B cell (primary cell): ENCODE measurements around the gene SERTAD2. TPM values are rescaled to one million over a fixed set of nuclear protein-coding genes. Genes with fewer than 3 reads are reported as not detected.

Experiments used
- ATAC-seq: fragments of 200-7000 bp; cut with Tn5 transposase; one replicate; pipeline ENCODE4 v1.10.0; 2021; ENCODE audit warnings: low read depth, mild to moderate bottlenecking, moderate number of reproducible peaks, moderate library complexity
- CTCF ChIA-PET: fragments of 350-600 bp; sonication (Branson Sonifier 250); formaldehyde crosslinking; loops from one replicate; lab custom pipeline; 2021; ENCODE audit warnings: antibody characterized with exemption, inconsistent platforms; lab: Charles Lee
- POLR2A ChIA-PET: fragments of 350-600 bp; sonication (Branson Sonifier 250); formaldehyde crosslinking; loops from one replicate; lab custom pipeline; 2021; ENCODE audit warnings: antibody characterized with exemption; lab: Charles Lee
- DNase-seq: peaks from one replicate; pipeline ENCODE4 v3.0.0; 2013
- H2AFZ ChIP-seq: 2 replicates; pipeline ENCODE4 v1.6.1; 2012; ENCODE audit warnings: mild to moderate bottlenecking, low read depth, low read length; ENCODE audit not compliant: insufficient read depth, poor library complexity, severe bottlenecking
- H3K27ac ChIP-seq, 2 donors: 1 replicate in 1 of 2; 2 replicates in 1 of 2; pipeline ENCODE4 v1.5.1; 2012 to 2013; ENCODE audit warnings: low read length in 2 of 2, mild to moderate bottlenecking in 2 of 2, moderate library complexity in 1 of 2
- H3K27me3 ChIP-seq, 4 experiments: fragments of 200-600 bp in 1 of 4; sonication (generic) in 1 of 4; replicated peaks in 1 of 4; 1 replicate in 2 of 4; 2 replicates in 2 of 4; pipeline versions ENCODE4 v1.6.1 to v1.7.0; 2013 to 2016; ENCODE audit warnings: low read length in 3 of 4, mild to moderate bottlenecking in 2 of 4, mixed read lengths in 1 of 4, moderate library complexity in 1 of 4; ENCODE audit not compliant: insufficient read depth in 4 of 4, control insufficient read depth in 3 of 4; ENCODE audit errors: control extremely low read depth in 1 of 4
- H3K36me3 ChIP-seq, 2 experiments: replicated peaks in 1 of 2; 1 replicate in 1 of 2; 2 replicates in 1 of 2; pipeline versions ENCODE4 v1.6.1 to v1.7.1; 2013; ENCODE audit warnings: low read length in 1 of 2; ENCODE audit not compliant: insufficient read depth in 2 of 2, control insufficient read depth in 1 of 2; ENCODE audit errors: control extremely low read depth in 1 of 2, extremely low read depth in 1 of 2
- H3K4me1 ChIP-seq, 2 donors: fragments of 200-600 bp in 1 of 2; sonication (generic) in 1 of 2; 1 replicate in 1 of 2; 2 replicates in 1 of 2; pipeline versions ENCODE4 v1.5.1 to v1.6.1; 2013 to 2017; ENCODE audit warnings: low read length in 2 of 2; ENCODE audit not compliant: control insufficient read depth in 2 of 2, insufficient read depth in 2 of 2
- H3K4me2 ChIP-seq: replicated peaks from 2 replicates; pipeline ENCODE3; 2012; ENCODE audit warnings: mild to moderate bottlenecking, low read depth, low read length; ENCODE audit not compliant: poor library complexity, severe bottlenecking
- H3K4me3 ChIP-seq, 5 experiments: fragments of 200-600 bp in 1 of 5; sonication (generic) in 1 of 5; 1 replicate in 3 of 5; 2 replicates in 2 of 5; pipeline versions ENCODE4 v1.5.1 to v1.7.0; 2011 to 2016; ENCODE audit warnings: low read length in 4 of 5, mild to moderate bottlenecking in 4 of 5, low read depth in 2 of 5, control low read depth in 1 of 5, moderate library complexity in 1 of 5; ENCODE audit not compliant: insufficient read depth in 1 of 5; ENCODE audit errors: control extremely low read depth in 1 of 5, extremely low read depth in 1 of 5
- H3K79me2 ChIP-seq: fragments of 200-600 bp; sonication (generic); one replicate; pipeline ENCODE4 v1.6.0; 2016; ENCODE audit warnings: low read length; ENCODE audit not compliant: control insufficient read depth, insufficient read depth
- H3K9ac ChIP-seq: fragments of 200-600 bp; sonication (generic); 2 replicates; pipeline ENCODE4 v1.6.1; 2017; ENCODE audit warnings: mild to moderate bottlenecking, low read length, moderate library complexity
- H3K9me3 ChIP-seq, 3 donors: one replicate each; pipeline versions ENCODE4 v1.6.1 to v1.7.1; 2013; ENCODE audit warnings: low read length in 2 of 3; ENCODE audit not compliant: control insufficient read depth in 2 of 3, insufficient read depth in 1 of 3; ENCODE audit errors: control extremely low read depth in 1 of 3
- H4K20me1 ChIP-seq: 2 replicates; pipeline ENCODE4 v1.6.0; 2012; ENCODE audit warnings: mild to moderate bottlenecking, low read length; ENCODE audit not compliant: insufficient read depth, control insufficient read depth, poor library complexity, severe bottlenecking
- H3K27ac Mint-ChIP-seq: one replicate; pipeline ENCODE4 v1.8.0; 2021; ENCODE audit warnings: mixed read lengths
- H3K27me3 Mint-ChIP-seq: one replicate; pipeline ENCODE4 v1.8.0; 2021; ENCODE audit warnings: mixed read lengths
- H3K4me1 Mint-ChIP-seq: one replicate; pipeline ENCODE4 v1.8.0; 2021; ENCODE audit warnings: mixed read lengths
- H3K4me3 Mint-ChIP-seq: one replicate; pipeline ENCODE4 v1.8.0; 2021; ENCODE audit warnings: mixed read lengths
- H3K9me3 Mint-ChIP-seq: one replicate; pipeline ENCODE4 v1.8.0; 2022; ENCODE audit warnings: mixed read lengths; ENCODE audit not compliant: insufficient read depth
- EZH2 ChIP-seq: IDR thresholded peaks from 2 replicates; pipeline ENCODE4 v1.6.1; 2012; ENCODE audit warnings: borderline replicate concordance, low read depth, mild to moderate bottlenecking, moderate library complexity, low read length; ENCODE audit not compliant: insufficient read depth, poor library complexity, severe bottlenecking
- WGBS: methylation state at CpG from one replicate; pipeline ENCODE4 v1.1.5; 2013; ENCODE audit warnings: missing lambda C conversion rate; ENCODE audit not compliant: insufficient coverage; 5-methylcytosine and 5-hydroxymethylcytosine counted together
- intact Hi-C: fragments of 100-400 bp; cut with micrococcal nuclease; formaldehyde crosslinking; loops from one replicate; pipeline ENCODE4 v1.10.0; 2022
- polyA plus RNA-seq: library from polyadenylated mRNA; depleted of rRNA; stranded (reverse); fragments of >200 nt; gene quantifications from 2 replicates; pipeline ENCODE4 v1.2.3, GENCODE V29; 2012
- total RNA-seq, 2 donors: library from RNA; stranded (reverse); fragments of 120-200 nt in 1 of 2; gene quantifications; 1 replicate in 1 of 2; 2 replicates in 1 of 2; pipeline versions ENCODE4 v1.2.3 to v1.2.4, GENCODE V29; 2013 to 2022
- TF ChIP-seq, protein P1 (sequence below): fragments of 200-600 bp; IDR thresholded peaks from one replicate; pipeline ENCODE4 v1.8.0; 2022; ENCODE audit warnings: antibody characterized with exemption, mild to moderate bottlenecking

Gene SERTAD2
- total and polyA plus RNA-seq, 2 donors (not counting 1 experiment from before 2014, with no cell fraction given): 49.5 to 66.8 TPM

DNA sequence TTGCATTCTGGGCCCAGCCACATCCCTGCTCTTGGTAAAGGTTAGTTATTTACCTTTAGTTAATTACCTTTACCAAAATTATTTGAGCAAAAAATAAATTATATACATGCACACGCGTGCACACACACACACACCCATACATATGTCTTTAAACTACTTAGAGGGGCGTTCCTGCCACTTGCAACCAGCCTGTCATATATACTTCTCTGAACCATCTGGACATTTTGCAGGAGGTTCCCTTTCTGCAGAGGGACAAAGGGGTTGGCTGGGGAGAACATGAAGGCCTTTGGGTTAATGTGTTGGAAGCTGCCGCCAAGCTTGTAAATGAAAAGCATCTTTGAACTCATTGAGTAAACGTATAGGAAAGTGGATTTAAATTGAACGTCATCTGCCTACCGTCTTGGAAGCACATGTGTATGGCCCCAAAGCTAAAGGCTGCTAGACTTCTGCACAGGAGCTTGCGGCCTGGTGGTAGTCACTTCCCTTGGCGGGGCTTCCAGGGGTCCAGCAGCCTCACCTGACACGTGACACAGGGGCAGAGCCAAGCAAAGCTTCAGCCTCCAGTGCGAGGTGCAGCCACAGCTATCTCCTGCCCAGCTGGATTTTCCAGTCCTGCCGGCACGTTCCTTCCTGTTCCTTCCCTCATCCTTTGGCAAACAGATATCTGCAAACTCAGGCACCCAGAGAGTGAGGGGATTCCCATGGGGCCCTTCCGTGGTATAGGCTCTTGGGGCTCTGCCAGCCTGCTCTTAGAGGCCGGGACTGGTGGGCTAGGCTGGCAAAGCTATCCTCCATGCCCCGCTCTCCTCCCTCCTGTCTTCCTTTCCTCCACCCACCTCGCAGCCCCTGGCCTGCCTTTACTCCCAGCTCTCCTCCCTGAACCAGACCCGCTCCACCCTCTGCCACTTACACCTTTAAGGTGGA, 46.1 kb downstream of the SERTAD2 start:
- Mint-ChIP-seq H3K27me3 (no peaks in the 10 kb centered on the region), H3K4me3 (peak overlapping the region; percentile 82), H3K27ac (peak overlapping the region; percentile 50), H3K9me3 (no peaks in the 10 kb centered on the region), H3K4me1 (peaks cover 29% of the 10 kb centered on the region)
- peaks cover 22 to 34% of the 10 kb centered on the region in 2 donors for H3K4me1 ChIP-seq
- no peaks in the 10 kb centered on the region for H4K20me1 ChIP-seq
- no peaks in the 10 kb centered on the region for H3K27me3 ChIP-seq
- DNase-seq: peak; percentile 27
- WGBS: 68% methylated on average over 17 of the region's 18 CpGs
- H3K9me3 ChIP-seq: peaks cover 0 to 3% (median 0%) of the 10 kb centered on the region in 3 donors
- peak overlapping the region; percentile 76 for H2AFZ ChIP-seq
- no peak overlapping the region for H3K9ac ChIP-seq
- H3K79me2 ChIP-seq: no peaks in the 10 kb centered on the region
- no peak overlapping the region for H3K27ac ChIP-seq
- H3K4me3 ChIP-seq: peak overlapping the region in 1 of 5 experiments; percentile 30
- ATAC-seq: no peak
- H3K4me2 ChIP-seq: peak overlapping the region; percentile 91
- ChIA-PET CTCF (interaction anchor here (0.7 to 5.9 kb wide), 26 partner anchors 9 to 465 kb away, joined by 3 to 70 read pairs (median 6); partner anchors contain the start of genes AFTPH and SERTAD2), POLR2A (interaction anchor here (0.6 to 1.9 kb wide), 10 partner anchors 9 to 542 kb away, joined by 3 to 10 read pairs (median 4); partner anchors contain the start of gene SERTAD2)
- intact Hi-C loops: loop anchor here (1.0 to 2.0 kb wide), 4 partner anchors 29 to 449 kb away; partner anchors contain the start of gene CEP68
- TF ChIP-seq, protein P1, sequence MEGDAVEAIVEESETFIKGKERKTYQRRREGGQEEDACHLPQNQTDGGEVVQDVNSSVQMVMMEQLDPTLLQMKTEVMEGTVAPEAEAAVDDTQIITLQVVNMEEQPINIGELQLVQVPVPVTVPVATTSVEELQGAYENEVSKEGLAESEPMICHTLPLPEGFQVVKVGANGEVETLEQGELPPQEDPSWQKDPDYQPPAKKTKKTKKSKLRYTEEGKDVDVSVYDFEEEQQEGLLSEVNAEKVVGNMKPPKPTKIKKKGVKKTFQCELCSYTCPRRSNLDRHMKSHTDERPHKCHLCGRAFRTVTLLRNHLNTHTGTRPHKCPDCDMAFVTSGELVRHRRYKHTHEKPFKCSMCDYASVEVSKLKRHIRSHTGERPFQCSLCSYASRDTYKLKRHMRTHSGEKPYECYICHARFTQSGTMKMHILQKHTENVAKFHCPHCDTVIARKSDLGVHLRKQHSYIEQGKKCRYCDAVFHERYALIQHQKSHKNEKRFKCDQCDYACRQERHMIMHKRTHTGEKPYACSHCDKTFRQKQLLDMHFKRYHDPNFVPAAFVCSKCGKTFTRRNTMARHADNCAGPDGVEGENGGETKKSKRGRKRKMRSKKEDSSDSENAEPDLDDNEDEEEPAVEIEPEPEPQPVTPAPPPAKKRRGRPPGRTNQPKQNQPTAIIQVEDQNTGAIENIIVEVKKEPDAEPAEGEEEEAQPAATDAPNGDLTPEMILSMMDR: no peak
- TF ChIP-seq EZH2: no peak
- H3K36me3 ChIP-seq: no peaks in the 10 kb centered on the region
